ENCODE data around the gene SNX22. TPM values are rescaled to one million over a fixed set of nuclear protein-coding genes. Genes with fewer than 3 reads are reported as not detected.

Gene SNX22
- total and polyA plus RNA-seq, 4 donors = 0.36 to 0.90 (median 0.38) TPM

- 76 to 82% methylated on average over 9 of the region's 9 CpGs for WGBS, 2 donors
- Histone ChIP-seq H3K27me3 (ENCODE audit: control insufficient read depth in 1 of 2, insufficient read depth in 2 of 2, low read length in 1 of 2) (no peaks in the 10 kb centered on the region), H3K4me3 (ENCODE audit: low read length in 2 of 2) (no peak overlapping the region), H3K9me3 (ENCODE audit: control insufficient read depth, low read length) (no peaks in the 10 kb centered on the region), H3K27ac (ENCODE audit: low read depth in 1 of 2, low read length in 2 of 2) (no peak overlapping the region), H3K4me1 (ENCODE audit: control insufficient read depth in 1 of 2, insufficient read depth in 2 of 2, low read length in 2 of 2) (no peaks in the 10 kb centered on the region), H3K36me3 (ENCODE audit: control insufficient read depth in 1 of 2, insufficient read depth in 2 of 2, low read length in 1 of 2) (no peaks in the 10 kb centered on the region)
- intact Hi-C loops (cut with DNase I) = no loop called here
- DNase-seq (no peak), ATAC-seq (ENCODE audit: low FRiP score) (no peak)
These were observed 1.5 kb upstream of the SNX22 start for GRCh38 chr15:64149893-64150578.

GRCh38 chr15:64152507-64153387 lies 1.2 kb downstream of the SNX22 start:
- 20 to 21% methylated on average over 27 of the region's 27 CpGs for WGBS, 2 donors
- no peak overlapping the region for H3K27ac ChIP-seq (ENCODE audit: low read depth in 1 of 2, low read length in 2 of 2)
- H3K27me3 ChIP-seq (ENCODE audit: control insufficient read depth in 1 of 2, insufficient read depth in 2 of 2, low read length in 1 of 2) = no peaks in the 10 kb centered on the region
- intact Hi-C loops (cut with DNase I) = no loop called here
- no peak for DNase-seq
- H3K9me3 ChIP-seq (ENCODE audit: control insufficient read depth, low read length) = no peaks in the 10 kb centered on the region
- no peak for ATAC-seq (ENCODE audit: low FRiP score)
- no peaks in the 10 kb centered on the region for H3K4me1 ChIP-seq (ENCODE audit: control insufficient read depth in 1 of 2, insufficient read depth in 2 of 2, low read length in 2 of 2)
- peak overlapping the region in 1 of 2 donors; percentile 17 for H3K4me3 ChIP-seq (ENCODE audit: low read length in 2 of 2)
- peaks cover 3 to 13% of the 10 kb centered on the region in 2 donors for H3K36me3 ChIP-seq (ENCODE audit: control insufficient read depth in 1 of 2, insufficient read depth in 2 of 2, low read length in 1 of 2)

GRCh38 chr15:64153480-64154367 lies 2.2 kb downstream of the SNX22 start:
- H3K4me3 ChIP-seq (ENCODE audit: low read length in 2 of 2) = no peak overlapping the region
- intact Hi-C loops (cut with DNase I) = no loop called here
- WGBS, 2 donors = 17 to 18% methylated on average over 12 of the region's 12 CpGs
- peak; percentile 92 for ATAC-seq (ENCODE audit: low FRiP score)
- DNase-seq = peak; percentile 94 to 96
- H3K36me3 ChIP-seq (ENCODE audit: control insufficient read depth in 1 of 2, insufficient read depth in 2 of 2, low read length in 1 of 2) = peaks cover 6 to 18% of the 10 kb centered on the region in 2 donors
- H3K27ac ChIP-seq (ENCODE audit: low read depth in 1 of 2, low read length in 2 of 2) = no peak overlapping the region
- H3K27me3 ChIP-seq (ENCODE audit: control insufficient read depth in 1 of 2, insufficient read depth in 2 of 2, low read length in 1 of 2) = no peaks in the 10 kb centered on the region
- H3K4me1 ChIP-seq (ENCODE audit: control insufficient read depth in 1 of 2, insufficient read depth in 2 of 2, low read length in 2 of 2) = no peaks in the 10 kb centered on the region
- no peaks in the 10 kb centered on the region for H3K9me3 ChIP-seq (ENCODE audit: control insufficient read depth, low read length)

GRCh38 chr15:64155802-64156651 lies 4.5 kb downstream of the SNX22 start:
- Histone ChIP-seq H3K27me3 (ENCODE audit: control insufficient read depth in 1 of 2, insufficient read depth in 2 of 2, low read length in 1 of 2) (no peaks in the 10 kb centered on the region), H3K4me1 (ENCODE audit: control insufficient read depth in 1 of 2, insufficient read depth in 2 of 2, low read length in 2 of 2) (no peaks in the 10 kb centered on the region), H3K36me3 (ENCODE audit: control insufficient read depth in 1 of 2, insufficient read depth in 2 of 2, low read length in 1 of 2) (peaks cover 9 to 21% of the 10 kb centered on the region in 2 donors), H3K27ac (ENCODE audit: low read depth in 1 of 2, low read length in 2 of 2) (no peak overlapping the region), H3K4me3 (ENCODE audit: low read length in 2 of 2) (no peak overlapping the region), H3K9me3 (ENCODE audit: control insufficient read depth, low read length) (no peaks in the 10 kb centered on the region)
- no peak for ATAC-seq (ENCODE audit: low FRiP score)
- no peak for DNase-seq
- intact Hi-C loops (cut with DNase I) = no loop called here
- 85 to 86% methylated on average over 15 of the region's 15 CpGs for WGBS, 2 donors

DNA sequence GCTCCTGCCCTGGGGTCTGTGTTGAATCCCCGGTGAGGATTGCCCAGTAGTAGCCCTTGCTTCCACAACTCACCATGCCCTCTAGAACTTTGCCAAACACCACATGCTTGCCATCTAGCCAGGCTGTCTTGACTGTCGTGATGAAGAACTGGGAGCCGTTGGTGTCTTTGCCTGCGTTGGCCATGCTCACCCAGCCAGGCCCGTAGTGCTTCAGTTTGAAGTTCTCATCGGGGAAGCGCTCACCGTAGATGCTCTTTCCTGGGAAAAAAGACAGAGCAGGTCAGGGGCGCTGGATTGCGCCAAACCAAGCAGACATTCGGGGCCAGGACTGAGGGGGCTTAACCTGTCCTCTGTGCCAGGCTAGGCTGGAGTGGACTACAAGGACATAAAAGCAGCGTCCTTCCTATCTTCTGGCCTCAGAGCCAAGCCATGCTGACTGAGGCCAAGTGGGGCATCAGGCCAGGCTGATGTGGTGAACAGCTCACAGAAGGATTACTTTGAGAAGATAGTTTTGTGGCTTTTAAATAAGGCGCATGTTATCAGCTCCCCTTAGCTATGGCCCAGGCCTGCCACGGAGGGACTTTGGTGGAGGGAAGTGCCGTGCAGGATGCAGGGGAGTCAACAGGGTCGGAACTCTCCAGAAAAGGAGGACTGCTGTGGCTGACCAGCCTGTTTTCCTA lies 5.3 kb downstream of the SNX22 start:
- H3K36me3 ChIP-seq (ENCODE audit: control insufficient read depth in 1 of 2, insufficient read depth in 2 of 2, low read length in 1 of 2) = peaks cover 9 to 21% of the 10 kb centered on the region in 2 donors
- H3K27me3 ChIP-seq (ENCODE audit: control insufficient read depth in 1 of 2, insufficient read depth in 2 of 2, low read length in 1 of 2) = no peaks in the 10 kb centered on the region
- no peak overlapping the region for H3K4me3 ChIP-seq (ENCODE audit: low read length in 2 of 2)
- intact Hi-C loops (cut with DNase I) = no loop called here
- no peak overlapping the region for H3K27ac ChIP-seq (ENCODE audit: low read depth in 1 of 2, low read length in 2 of 2)
- no peaks in the 10 kb centered on the region for H3K9me3 ChIP-seq (ENCODE audit: control insufficient read depth, low read length)
- 81% methylated on average over 16 of the region's 16 CpGs for WGBS, 2 donors
- peaks cover 0 to 1% of the 10 kb centered on the region in 2 donors for H3K4me1 ChIP-seq (ENCODE audit: control insufficient read depth in 1 of 2, insufficient read depth in 2 of 2, low read length in 2 of 2)
- DNase-seq (no peak), ATAC-seq (ENCODE audit: low FRiP score) (no peak)

- DNase-seq (no peak), ATAC-seq (ENCODE audit: low FRiP score) (no peak)
- H3K4me3 ChIP-seq (ENCODE audit: low read length in 2 of 2) = no peak overlapping the region
- H3K9me3 ChIP-seq (ENCODE audit: control insufficient read depth, low read length) = no peaks in the 10 kb centered on the region
- H3K27ac ChIP-seq (ENCODE audit: low read depth in 1 of 2, low read length in 2 of 2) = no peak overlapping the region
- H3K27me3 ChIP-seq (ENCODE audit: control insufficient read depth in 1 of 2, insufficient read depth in 2 of 2, low read length in 1 of 2) = no peaks in the 10 kb centered on the region
- 88% methylated on average over 1 of the region's 1 CpG for WGBS, 2 donors
- H3K36me3 ChIP-seq (ENCODE audit: control insufficient read depth in 1 of 2, insufficient read depth in 2 of 2, low read length in 1 of 2) = peaks cover 9 to 21% of the 10 kb centered on the region in 2 donors
- intact Hi-C loops (cut with DNase I) = no loop called here
- H3K4me1 ChIP-seq (ENCODE audit: control insufficient read depth in 1 of 2, insufficient read depth in 2 of 2, low read length in 2 of 2) = peaks cover 0 to 2% of the 10 kb centered on the region in 2 donors
These were observed 6.1 kb downstream of the SNX22 start for GRCh38 chr15:64157599-64158125.

DNA sequence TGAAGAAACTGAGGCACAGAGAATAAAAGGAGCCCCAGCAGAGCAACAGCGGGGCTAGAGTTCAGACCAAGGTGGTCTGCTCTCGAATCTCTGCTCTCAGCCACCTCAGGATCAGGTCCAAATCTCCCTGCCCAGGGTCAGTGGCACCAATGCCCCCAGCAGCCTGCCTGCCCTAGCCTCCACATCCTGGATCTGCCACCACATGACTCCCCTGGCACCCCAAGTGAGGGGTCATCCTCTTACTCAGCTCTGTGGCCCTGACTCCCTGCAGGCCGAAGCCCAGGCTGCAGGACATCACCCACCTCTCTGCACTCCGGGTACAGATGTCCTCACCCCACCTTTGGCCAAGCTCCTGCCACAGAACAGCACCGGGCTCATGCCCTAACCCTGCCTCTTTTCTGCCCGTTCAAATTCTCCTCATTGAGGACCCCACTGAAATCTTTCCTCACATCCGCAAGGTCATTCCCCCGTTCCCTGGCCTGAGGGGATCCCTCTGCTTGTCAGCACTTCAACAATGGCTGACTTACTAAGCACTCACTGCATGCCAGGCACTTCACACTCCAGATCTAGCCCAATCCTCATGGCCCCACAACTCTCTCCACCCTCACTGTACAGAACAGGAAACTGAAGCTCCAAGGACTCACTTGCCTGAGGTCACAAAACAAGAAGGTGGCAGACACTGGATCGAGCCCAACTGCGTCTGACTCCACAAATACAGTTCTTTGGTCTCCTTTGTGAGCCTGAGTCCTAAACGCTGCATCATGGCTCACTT lies 7.0 kb downstream of the SNX22 start:
- Histone ChIP-seq H3K27ac (ENCODE audit: low read depth in 1 of 2, low read length in 2 of 2) (no peak overlapping the region), H3K36me3 (ENCODE audit: control insufficient read depth in 1 of 2, insufficient read depth in 2 of 2, low read length in 1 of 2) (peaks cover 9 to 21% of the 10 kb centered on the region in 2 donors), H3K27me3 (ENCODE audit: control insufficient read depth in 1 of 2, insufficient read depth in 2 of 2, low read length in 1 of 2) (no peaks in the 10 kb centered on the region), H3K4me1 (ENCODE audit: control insufficient read depth in 1 of 2, insufficient read depth in 2 of 2, low read length in 2 of 2) (peaks cover 0 to 2% of the 10 kb centered on the region in 2 donors), H3K4me3 (ENCODE audit: low read length in 2 of 2) (no peak overlapping the region), H3K9me3 (ENCODE audit: control insufficient read depth, low read length) (no peaks in the 10 kb centered on the region)
- ATAC-seq (ENCODE audit: low FRiP score) (no peak), DNase-seq (no peak)
- WGBS, 2 donors = 78 to 83% methylated on average over 11 of the region's 11 CpGs
- intact Hi-C loops (cut with DNase I) = no loop called here

All from aorta (tissue), 5 donors.